Measurements from ENCODE around the gene MESP1. TPM values are rescaled to one million over a fixed set of nuclear protein-coding genes. Genes with fewer than 3 reads are reported as not detected.

The MESP1 gene
- total and polyA plus RNA-seq, 2 of the 13 experiments (the other 11 are each of a cell fraction or from before 2014, with no cell fraction given): not detected

DNA sequence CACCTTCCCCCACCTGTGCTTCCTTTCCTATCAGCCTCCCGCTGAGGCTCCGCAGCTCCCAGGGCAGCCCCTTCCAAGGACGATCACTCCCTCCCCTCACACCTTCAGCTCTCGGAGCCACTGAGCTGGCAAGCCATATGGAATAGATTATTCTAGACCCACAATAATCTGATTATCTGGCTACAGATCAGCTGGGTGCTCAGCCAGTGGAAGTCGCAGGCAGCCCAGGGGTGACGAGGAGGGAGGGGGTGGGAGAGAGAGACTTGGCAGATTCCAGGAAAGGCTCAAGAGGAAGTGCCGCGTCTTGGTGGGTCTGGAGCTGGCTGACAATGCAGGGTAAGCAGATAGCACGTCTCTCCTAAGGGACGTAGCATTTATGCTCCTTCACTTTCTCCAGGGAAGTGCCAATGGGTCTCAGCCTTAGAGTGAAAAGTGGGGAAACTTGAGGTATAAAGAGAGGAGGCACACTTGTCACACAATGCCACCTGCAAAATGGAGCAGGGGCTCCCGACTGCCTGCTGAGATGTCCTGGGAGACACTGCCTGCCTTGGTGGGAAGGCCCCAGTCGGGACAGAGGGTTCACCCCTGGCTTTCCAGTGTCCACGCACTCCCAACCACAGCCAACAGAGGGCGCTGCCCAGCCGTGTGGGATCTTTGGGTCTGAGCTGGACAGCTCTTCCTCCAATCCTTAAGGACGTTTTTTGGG, 9.4 kb upstream of the MESP1 start (continued):
- TF ChIP-seq CBFB (CRISPR knock-in tag; IDR thresholded peaks at IDR 0.05) (0 out of 2 replicates have a peak, but pooled peaks have one; percentile 27), ZNF224 (CRISPR knock-in tag; IDR thresholded peaks at IDR 0.05) (no peak), AKAP8 (CRISPR knock-in tag; IDR thresholded peaks at IDR 0.05) (no peak), ATM (IDR thresholded peaks at IDR 0.05; ENCODE audit: borderline replicate concordance) (no peak), HMGA1 (CRISPR knock-in tag; conservative IDR thresholded peaks at IDR 0.05) (no peak), ZNF121 (CRISPR knock-in tag; IDR thresholded peaks at IDR 0.05) (peak; percentile 23; the same call in 1 of the 2 replicates), NFIC (IDR thresholded peaks at IDR 0.05; ENCODE audit: low read length) (no peak), RBFOX2 (IDR thresholded peaks at IDR 0.05; ENCODE audit: low read depth, low read length) (no peak), GATAD2A (CRISPR knock-in tag; IDR thresholded peaks at IDR 0.05) (no peak), ZNF530 (CRISPR knock-in tag; IDR thresholded peaks at IDR 0.05; ENCODE audit: low read depth) (no peak), TGIF2 (CRISPR knock-in tag; IDR thresholded peaks at IDR 0.05) (no peak), GTF2F1 (IDR thresholded peaks at IDR 0.05; ENCODE audit: low read length) (no peak), ZNF160 (CRISPR knock-in tag; IDR thresholded peaks at IDR 0.05) (no peak), KLF12 (CRISPR knock-in tag; IDR thresholded peaks at IDR 0.05; ENCODE audit: borderline replicate concordance) (no peak), RCOR2 (CRISPR knock-in tag; IDR thresholded peaks at IDR 0.05) (no peak), ZNF883 (CRISPR knock-in tag; IDR thresholded peaks at IDR 0.05; ENCODE audit: not compliant biosample characterization) (no peak), ZNF879 (CRISPR knock-in tag; IDR thresholded peaks at IDR 0.05) (no peak), HOXA7 (CRISPR knock-in tag; IDR thresholded peaks at IDR 0.05) (no peak), NFE2L2 (IDR thresholded peaks at IDR 0.05; ENCODE audit: low read length) (no peak), ZNF260 (CRISPR knock-in tag; IDR thresholded peaks at IDR 0.05; ENCODE audit: borderline replicate concordance, low read depth) (no peak), MAFF (IDR thresholded peaks at IDR 0.05; ENCODE audit: low read depth, low read length) (no peak), MAFK (conservative IDR thresholded peaks at IDR 0.05 in 1 of 2, IDR thresholded peaks at IDR 0.05 in 1 of 2; ENCODE audit: low read length in 2 of 2) (no peak), MAF1 (CRISPR knock-in tag; IDR thresholded peaks at IDR 0.05; ENCODE audit: borderline replicate concordance) (no peak), KDM1A (CRISPR knock-in tag; IDR thresholded peaks at IDR 0.05) (no peak), KDM6A (CRISPR knock-in tag; IDR thresholded peaks at IDR 0.05; ENCODE audit: low read depth) (no peak), NFIB (CRISPR knock-in tag; IDR thresholded peaks at IDR 0.05; ENCODE audit: borderline replicate concordance) (no peak), NKX3-1 (CRISPR knock-in tag; IDR thresholded peaks at IDR 0.05) (no peak)
- TF ChIP-seq, protein P1, sequence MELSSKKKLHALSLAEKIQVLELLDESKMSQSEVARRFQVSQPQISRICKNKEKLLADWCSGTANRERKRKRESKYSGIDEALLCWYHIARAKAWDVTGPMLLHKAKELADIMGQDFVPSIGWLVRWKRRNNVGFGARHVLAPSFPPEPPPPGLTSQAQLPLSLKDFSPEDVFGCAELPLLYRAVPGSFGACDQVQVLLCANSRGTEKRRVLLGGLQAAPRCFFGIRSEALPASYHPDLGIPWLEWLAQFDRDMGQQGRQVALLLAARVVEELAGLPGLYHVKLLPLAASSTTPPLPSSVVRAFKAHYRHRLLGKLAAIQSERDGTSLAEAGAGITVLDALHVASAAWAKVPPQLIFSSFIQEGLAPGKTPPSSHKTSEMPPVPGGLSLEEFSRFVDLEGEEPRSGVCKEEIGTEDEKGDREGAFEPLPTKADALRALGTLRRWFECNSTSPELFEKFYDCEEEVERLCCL (CRISPR knock-in tag; IDR thresholded peaks at IDR 0.05; ENCODE audit: borderline replicate concordance): no peak
- TF ChIP-seq, protein P2, sequence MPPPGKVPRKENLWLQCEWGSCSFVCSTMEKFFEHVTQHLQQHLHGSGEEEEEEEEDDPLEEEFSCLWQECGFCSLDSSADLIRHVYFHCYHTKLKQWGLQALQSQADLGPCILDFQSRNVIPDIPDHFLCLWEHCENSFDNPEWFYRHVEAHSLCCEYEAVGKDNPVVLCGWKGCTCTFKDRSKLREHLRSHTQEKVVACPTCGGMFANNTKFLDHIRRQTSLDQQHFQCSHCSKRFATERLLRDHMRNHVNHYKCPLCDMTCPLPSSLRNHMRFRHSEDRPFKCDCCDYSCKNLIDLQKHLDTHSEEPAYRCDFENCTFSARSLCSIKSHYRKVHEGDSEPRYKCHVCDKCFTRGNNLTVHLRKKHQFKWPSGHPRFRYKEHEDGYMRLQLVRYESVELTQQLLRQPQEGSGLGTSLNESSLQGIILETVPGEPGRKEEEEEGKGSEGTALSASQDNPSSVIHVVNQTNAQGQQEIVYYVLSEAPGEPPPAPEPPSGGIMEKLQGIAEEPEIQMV (CRISPR knock-in tag; IDR thresholded peaks at IDR 0.05; ENCODE audit: low read depth): no peak
- TF ChIP-seq, protein P3, sequence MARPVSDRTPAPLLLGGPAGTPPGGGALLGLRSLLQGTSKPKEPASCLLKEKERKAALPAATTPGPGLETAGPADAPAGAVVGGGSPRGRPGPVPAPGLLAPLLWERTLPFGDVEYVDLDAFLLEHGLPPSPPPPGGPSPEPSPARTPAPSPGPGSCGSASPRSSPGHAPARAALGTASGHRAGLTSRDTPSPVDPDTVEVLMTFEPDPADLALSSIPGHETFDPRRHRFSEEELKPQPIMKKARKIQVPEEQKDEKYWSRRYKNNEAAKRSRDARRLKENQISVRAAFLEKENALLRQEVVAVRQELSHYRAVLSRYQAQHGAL (CRISPR knock-in tag; IDR thresholded peaks at IDR 0.05; ENCODE audit: not compliant biosample characterization): no peak
- TF ChIP-seq, protein P4, sequence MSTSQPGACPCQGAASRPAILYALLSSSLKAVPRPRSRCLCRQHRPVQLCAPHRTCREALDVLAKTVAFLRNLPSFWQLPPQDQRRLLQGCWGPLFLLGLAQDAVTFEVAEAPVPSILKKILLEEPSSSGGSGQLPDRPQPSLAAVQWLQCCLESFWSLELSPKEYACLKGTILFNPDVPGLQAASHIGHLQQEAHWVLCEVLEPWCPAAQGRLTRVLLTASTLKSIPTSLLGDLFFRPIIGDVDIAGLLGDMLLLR (CRISPR knock-in tag; IDR thresholded peaks at IDR 0.05): no peak

Measured in HepG2 (cell line).